Ammon's horn (tissue), 1 donor: ENCODE measurements around the gene PGAP1.

ENCODE experiments used
- DNase-seq: peaks from one replicate; pipeline ENCODE4 v3.0.0-alpha.2; 2016; ENCODE audit warnings: low spot score

PGAP1 gene

GRCh38 chr2:196891136-196891535 is 35.4 kb downstream of the PGAP1 start:
- DNase-seq, result no peak

DNA sequence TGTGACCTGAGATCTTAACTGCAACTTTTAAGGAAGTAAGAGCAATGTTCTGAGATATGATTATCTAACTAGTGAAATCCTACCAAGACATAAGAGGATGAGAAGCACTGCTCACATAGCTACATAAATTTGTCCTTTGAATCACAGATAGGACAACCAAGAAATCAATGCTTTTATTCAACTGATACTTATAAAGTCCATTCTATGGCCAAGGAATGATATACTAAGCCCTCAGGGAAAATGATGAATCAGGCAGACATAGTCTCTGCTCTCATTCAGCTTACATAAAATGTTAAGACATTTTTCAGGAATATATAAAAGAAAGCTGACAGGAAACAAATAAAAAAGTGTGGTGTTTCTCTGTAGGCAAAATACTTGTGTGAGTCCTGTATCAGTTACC is 39.1 kb downstream of the PGAP1 start:
- DNase-seq, result no peak

DNA sequence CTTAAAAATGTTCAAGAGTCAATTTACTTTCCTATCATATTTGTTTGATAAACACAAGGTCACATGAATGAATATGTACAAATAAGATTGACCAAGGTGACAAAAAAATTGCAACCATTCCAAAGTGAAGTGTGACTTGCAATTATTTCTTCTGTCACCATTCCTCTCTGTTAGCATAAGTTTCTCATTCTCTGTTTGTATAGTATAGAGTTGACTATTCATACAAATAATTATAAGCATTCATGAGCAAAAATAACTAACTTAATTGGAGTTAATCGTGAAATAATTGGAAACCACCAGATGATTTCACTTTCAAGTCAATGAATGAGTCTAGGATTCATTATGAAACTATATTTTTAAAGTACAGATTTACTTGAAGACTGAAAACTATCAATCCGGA is 42.1 kb downstream of the PGAP1 start:
- DNase-seq, result no peak

- DNase-seq, result no peak
Measured at GRCh38 chr2:196876364-196876763, 50.1 kb downstream of the PGAP1 start.

DNA sequence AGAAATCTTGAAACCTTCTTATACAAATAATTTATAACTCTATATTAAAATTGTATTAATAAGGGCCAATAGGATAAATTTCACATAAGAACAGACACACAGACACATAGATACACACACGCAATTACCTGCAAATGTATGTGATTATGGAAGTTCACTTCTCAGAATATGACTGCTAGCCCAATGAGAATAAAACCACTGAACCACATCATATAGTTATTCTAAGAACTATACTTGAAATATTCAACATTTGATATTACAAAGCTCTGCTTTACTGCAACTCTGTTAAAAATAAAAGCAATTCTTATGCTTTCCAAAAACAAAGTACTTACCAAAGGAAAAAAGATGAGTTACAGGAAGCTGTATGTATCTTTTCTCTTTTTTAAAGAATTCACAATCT is 51.1 kb downstream of the PGAP1 start:
- DNase-seq, result no peak

- no peak for DNase-seq
Measured at GRCh38 chr2:196873511-196873910, 53.0 kb downstream of the PGAP1 start.

DNA sequence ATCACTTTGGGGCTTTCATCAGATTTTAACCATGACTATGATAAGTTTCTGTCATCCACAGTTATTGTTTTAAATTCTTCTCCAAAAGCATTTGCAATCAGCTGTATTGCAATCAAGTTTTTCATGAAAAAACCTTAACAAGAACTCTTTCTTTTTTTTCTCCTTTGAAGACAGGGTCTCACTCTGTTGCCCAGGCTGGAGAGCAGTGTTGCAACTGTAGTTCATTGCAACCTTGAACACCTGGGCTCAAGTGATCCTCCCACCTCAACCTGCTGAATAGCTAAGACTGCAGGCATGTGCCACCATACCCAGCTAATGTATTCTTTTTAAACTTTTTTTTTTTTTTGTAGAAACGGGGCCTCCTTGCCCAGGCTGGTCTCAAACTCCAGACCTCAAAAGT is 71.9 kb downstream of the PGAP1 start:
- no peak for DNase-seq

- DNase-seq, result no peak
Measured at GRCh38 chr2:196853301-196854087, 73.0 kb downstream of the PGAP1 start.

GRCh38 chr2:196851088-196851487 is 75.4 kb downstream of the PGAP1 start:
- no peak for DNase-seq

- peak; percentile 53 for DNase-seq
Measured at GRCh38 chr2:196849895-196850294, 76.6 kb downstream of the PGAP1 start.

DNA sequence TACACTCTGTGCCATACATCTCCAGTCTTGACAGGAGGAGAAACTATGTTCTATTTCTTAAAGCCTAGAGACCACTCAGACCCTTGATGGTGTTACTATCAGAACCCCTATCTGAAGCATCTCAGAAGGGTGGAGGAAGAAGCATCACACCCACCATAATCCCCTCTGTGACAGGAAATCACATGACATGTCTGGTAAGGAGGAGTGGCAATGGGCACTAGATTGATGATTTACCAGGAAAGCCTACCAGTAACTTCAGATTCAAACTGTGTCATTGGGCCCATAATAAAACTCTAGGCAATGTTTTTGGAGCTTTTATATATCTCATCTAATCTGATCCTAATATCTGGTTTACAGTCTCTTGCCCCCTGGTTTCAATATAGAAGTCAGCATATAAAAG is 80.2 kb downstream of the PGAP1 start:
- no peak for DNase-seq

DNA sequence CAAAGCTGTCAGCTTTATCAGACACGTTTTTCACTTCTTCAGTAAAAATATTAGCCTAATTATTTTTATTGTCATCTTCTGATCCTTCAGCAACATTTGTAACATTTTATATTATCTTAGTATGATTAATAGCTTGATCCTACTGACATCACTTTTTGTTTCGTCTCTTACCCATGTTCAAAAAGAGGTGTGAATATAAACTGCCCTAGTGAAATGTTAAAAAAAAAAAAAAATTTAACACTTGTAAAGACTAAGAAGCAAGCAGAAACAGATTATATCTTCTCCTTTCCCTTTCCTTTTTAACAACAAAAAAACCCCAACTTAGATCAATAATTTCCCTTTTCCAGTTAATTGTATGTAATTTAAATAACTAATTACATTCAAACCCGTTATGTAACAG is 81.1 kb downstream of the PGAP1 start:
- no peak for DNase-seq

DNA sequence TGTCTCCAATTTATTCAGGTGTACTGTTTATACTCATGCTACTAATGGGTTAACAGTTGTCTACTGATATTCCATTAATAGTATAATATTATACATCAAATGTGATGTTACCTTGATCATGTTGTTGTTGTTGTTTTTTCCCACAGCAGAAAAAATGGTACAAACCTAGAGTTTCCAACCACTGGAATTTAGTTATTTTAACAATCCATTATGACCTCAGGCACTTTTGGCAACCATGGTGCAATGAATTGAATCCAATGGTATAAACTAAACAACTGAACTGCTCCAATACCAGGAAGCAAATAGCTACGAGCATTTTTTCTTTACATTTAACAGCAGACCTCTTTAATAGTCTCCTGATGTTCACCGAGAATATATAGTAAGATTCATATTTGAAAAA is 86.3 kb downstream of the PGAP1 start:
- DNase-seq, result no peak

GRCh38 chr2:196839574-196839973 is 86.9 kb downstream of the PGAP1 start:
- no peak for DNase-seq

- DNase-seq, result no peak
Measured at GRCh38 chr2:196836440-196836839, 90.1 kb downstream of the PGAP1 start.

- DNase-seq, result no peak
Measured at GRCh38 chr2:196830701-196831100, 95.8 kb downstream of the PGAP1 start.

GRCh38 chr2:196827356-196827755 is 99.2 kb downstream of the PGAP1 start:
- DNase-seq, result no peak

DNA sequence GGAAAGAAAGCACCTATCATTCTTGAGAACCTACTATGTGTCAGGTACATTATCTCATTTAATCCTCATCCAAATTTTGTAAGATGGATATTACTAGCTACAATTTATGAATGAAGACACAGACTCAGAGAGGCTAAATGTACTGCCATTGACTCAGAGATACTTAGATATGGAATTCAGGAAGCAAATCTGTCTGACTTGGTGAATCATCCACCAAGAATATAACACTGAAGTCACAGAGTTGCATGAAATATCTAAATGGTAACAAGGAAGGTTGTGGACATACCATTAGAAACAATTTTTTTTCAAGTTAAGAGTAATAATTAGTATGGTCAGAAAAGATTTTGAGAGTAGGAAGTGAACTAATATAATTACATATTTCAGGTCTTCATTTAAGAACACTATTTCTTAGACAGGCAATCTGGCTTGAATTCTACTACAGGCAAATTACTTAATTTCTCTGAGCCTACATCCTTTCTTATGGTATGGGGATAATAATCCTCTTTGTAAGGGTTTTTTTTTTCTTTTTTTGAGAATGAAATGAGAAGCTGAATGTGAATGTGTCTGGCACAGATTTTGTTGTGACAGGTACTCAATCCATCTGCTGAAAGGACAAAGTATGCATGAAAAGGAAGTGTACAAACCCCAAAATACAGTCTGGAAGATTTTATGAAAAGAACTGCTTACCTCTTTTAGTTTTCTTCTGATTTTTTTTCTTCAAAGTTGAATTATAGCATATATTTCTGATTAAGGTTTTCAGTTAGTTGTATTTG is 102.6 kb downstream of the PGAP1 start:
- DNase-seq, result no peak

DNA sequence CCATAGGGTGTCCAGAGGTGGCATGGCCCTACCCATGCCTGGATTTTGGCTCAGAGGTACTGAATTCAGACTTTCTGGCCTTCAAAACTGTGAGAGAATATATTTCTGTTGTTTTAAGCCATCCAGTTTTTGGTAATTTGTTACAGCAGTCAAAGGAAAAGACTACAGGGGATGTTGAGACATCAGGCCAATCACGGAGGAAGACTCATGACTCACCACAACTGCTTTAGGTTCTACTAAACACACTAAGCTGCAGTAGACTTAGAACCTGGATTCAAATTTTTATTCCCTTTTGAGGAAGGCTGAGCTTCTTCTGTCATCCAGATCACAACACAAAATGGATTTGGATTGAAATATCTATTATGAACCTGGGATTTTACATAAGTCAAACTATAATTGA is 105.3 kb downstream of the PGAP1 start:
- DNase-seq, result no peak

DNA sequence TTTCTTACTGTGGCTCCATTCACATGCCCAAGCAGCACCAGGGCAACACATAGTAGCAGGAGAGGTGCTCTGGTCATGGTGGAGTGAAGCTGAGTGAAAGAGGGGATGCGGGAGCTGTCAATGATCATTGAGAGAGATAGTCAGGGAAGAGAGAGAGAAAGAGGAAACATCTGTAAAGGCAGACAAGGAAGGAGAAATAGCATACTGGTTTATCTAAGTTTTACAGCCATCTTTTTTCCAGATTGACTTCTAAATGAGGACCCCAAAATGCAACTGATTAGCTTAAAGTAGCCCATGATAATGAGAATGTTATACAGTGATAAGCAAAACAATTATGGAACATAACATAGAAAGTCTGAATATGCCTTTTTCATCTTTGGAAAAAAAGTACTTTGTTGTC is 117.2 kb downstream of the PGAP1 start, which contains the start of gene C2orf66:
Gene C2orf66 (minus strand): TSS at position 96 of the 400 bp plus-strand sequence. CDS start 19 bp downstream, at position 77.
- DNase-seq, result no peak

DNA sequence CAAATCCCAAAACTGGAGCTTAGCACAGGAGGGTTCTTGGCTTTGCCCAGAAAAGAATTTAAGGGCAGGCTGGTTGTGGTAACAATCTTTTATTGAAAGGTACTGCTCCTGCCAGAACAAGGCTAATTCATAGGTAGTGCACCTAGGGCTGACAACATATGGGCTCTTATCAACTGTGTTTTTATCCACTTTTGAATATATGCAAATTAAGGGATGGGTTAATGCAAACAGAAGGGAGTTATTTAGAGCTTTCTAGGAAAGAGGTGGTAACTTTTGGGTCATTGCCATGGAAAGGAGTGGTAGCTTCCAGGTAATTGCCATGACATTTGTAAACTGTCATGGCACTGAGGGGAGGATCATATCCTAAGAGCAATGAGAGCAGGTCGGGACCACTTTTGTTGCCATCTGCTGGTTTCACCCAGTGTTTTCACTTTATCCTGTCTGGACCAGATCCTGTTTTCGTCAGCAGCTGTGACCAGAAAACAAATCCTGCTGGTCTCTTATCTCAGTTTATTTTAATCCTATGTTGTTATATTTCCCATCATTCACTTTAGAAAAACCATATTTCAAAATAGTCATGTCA is 118.3 kb downstream of the PGAP1 start:
- DNase-seq, result no peak

GRCh38 chr2:196804381-196804780 is 122.1 kb downstream of the PGAP1 start:
- no peak for DNase-seq

DNA sequence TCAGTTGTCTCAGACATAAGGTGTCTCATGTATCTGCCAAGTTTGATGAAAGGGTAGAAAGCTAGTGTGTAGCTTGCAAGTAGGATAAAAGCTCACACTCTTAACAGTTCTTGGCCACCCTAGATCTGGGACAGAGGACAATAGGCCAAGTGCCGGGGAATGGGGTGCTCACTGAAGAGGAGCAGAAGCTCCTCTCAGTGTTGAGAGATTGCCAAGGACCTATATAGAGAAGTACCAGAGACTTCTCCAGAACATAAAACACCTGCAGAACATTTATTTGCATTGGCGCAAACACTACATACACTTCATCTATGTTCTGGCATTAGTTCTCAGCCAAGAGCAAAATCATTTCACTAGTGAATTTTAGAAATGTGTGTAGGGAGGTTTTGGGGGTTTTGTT is 124.1 kb downstream of the PGAP1 start:
- no peak for DNase-seq
